ENCODE data around the gene RBM47. TPM values are rescaled to one million over a fixed set of nuclear protein-coding genes. Genes with fewer than 3 reads are reported as not detected.
A peak's percentile ranks its signal among the peaks of the same experiment; 100 is the strongest.
"Not testable (repeated sequence)": the region's sequence is repeated elsewhere in the genome, so short reads cannot be mapped to it uniquely, and the experiment has no call there.

Gene RBM47
- total RNA-seq, 2 experiments from 2014 or later: 0.92 to 1.0 TPM

GRCh38 chr4:40648742-40649281 is 19.1 kb upstream of the RBM47 start:
- CTCF ChIA-PET: interaction anchor here (0.6 to 1.5 kb wide), 5 partner anchors 9 to 216 kb away, joined by 3 read pairs; no protein-coding TSS in a partner anchor
- no peaks in the 10 kb centered on the region for H3K9me3 Mint-ChIP-seq
- POLR2A ChIA-PET: no interaction called here
- no peaks in the 10 kb centered on the region for H3K27me3 Mint-ChIP-seq
- H3K36me3 Mint-ChIP-seq (ENCODE audit: low read depth): no peaks in the 10 kb centered on the region
- no peak overlapping the region for H3K4me3 Mint-ChIP-seq
- H3K27ac Mint-ChIP-seq: no peak overlapping the region
- no peaks in the 10 kb centered on the region for H3K4me1 Mint-ChIP-seq
- DNase-seq: no peak

DNA sequence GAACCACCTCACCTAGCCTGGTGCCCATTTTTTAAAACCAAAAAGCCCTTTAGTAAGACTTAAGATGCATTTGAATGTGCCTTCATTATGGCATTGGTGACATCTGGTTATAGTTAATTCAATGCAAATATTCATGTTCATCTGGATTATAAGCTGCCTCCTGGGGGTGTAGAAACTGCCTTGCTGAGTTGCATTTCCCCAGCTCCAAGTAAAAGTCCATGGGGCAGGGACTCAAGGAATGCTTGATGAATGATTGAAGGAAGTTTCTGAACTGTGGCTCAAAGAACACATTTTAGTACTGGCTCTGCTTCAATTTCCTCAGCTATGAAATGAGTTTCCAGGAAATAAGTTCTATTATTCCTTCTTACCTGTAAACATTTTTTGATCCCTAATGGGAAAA is 18.5 kb upstream of the RBM47 start:
- CTCF ChIA-PET: interaction anchor here (1.0 kb wide), 1 partner anchor 10 kb away, joined by 3 read pairs; no protein-coding TSS in a partner anchor
- peaks cover 2% of the 10 kb centered on the region for H3K27me3 Mint-ChIP-seq
- H3K36me3 Mint-ChIP-seq (ENCODE audit: low read depth): no peaks in the 10 kb centered on the region

GRCh38 chr4:40645586-40645985 is 15.9 kb upstream of the RBM47 start:
- Mint-ChIP-seq H3K36me3 (ENCODE audit: low read depth) (no peaks in the 10 kb centered on the region), H3K4me3 (no peak overlapping the region), H3K27me3 (peaks cover 2% of the 10 kb centered on the region), H3K4me1 (no peaks in the 10 kb centered on the region), H3K27ac (no peak overlapping the region), H3K9me3 (no peaks in the 10 kb centered on the region)
- no peak for DNase-seq
- ChIA-PET CTCF (interaction anchor here (1.1 kb wide), 1 partner anchor 26 kb away, joined by 3 read pairs; no protein-coding TSS in a partner anchor), POLR2A (no interaction called here)

More for the DNA sequence above, 18.5 kb upstream of the RBM47 start:
- Mint-ChIP-seq H3K4me1 (no peaks in the 10 kb centered on the region), H3K4me3 (no peak overlapping the region), H3K27ac (no peak overlapping the region), H3K9me3 (no peaks in the 10 kb centered on the region)
- DNase-seq: no peak
- POLR2A ChIA-PET: no interaction called here

DNA sequence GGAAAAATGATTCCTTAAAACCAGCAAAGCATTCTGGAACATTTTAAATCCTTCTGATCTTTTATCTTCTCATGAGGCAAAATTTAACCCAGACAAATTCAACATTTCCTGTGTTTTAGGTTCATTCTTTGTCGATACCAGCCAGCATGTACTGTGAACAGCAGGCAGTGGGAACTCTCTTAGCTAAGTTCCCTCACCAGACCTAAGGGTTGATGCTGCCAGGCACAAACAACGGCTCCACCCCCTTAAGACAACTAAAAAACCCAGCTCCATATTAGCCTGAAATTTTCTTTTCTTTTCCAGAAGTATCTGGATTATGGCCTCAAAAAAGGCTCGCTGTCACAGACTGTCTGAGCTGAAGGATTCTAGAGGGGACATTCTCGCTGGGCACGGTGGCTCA is 2.4 kb upstream of the RBM47 start:
- Mint-ChIP-seq H3K36me3 (ENCODE audit: low read depth) (peaks cover 3% of the 10 kb centered on the region), H3K27me3 (peaks cover 23% of the 10 kb centered on the region), H3K4me1 (peaks cover 22% of the 10 kb centered on the region), H3K9me3 (no peaks in the 10 kb centered on the region), H3K4me3 (no peak overlapping the region), H3K27ac (no peak overlapping the region)
- CTCF ChIA-PET: interaction anchor here (0.5 kb wide), 1 partner anchor 60 kb away, joined by 3 read pairs; no protein-coding TSS in a partner anchor
- no peak for DNase-seq
- POLR2A ChIA-PET: no interaction called here

- Mint-ChIP-seq H3K4me1 (peaks cover 38% of the 10 kb centered on the region), H3K27me3 (peaks cover 31% of the 10 kb centered on the region), H3K9me3 (no peaks in the 10 kb centered on the region), H3K36me3 (ENCODE audit: low read depth) (peaks cover 3% of the 10 kb centered on the region), H3K4me3 (peak overlapping the region; percentile 77), H3K27ac (no peak overlapping the region)
- CTCF ChIA-PET: interaction anchor here (0.9 kb wide), 1 partner anchor 33 kb away, joined by 3 read pairs; no protein-coding TSS in a partner anchor
- no peak for DNase-seq
- POLR2A ChIA-PET: no interaction called here
Observed at GRCh38 chr4:40630335-40631021, 814 bp upstream of the RBM47 start.

DNA sequence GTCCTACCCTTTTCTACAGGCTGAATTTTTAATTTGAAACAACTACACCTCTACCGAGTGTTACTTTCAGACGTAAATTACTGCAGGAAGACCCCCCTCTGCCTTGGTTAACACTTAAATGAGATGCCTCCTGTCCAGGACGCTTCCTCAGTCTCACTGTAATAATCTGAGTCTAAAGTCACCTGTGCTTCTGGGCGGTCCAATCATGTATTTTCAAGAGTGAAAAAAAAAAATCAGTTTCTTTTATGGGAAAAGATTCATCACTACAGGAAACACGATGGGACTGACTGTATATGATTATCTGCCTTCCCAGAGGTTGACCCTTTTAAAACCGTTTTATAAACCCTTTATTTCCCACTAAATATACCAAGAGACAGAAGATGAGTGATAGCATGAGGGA is 776 bp downstream of the RBM47 start:
- peaks cover 31% of the 10 kb centered on the region for H3K27me3 Mint-ChIP-seq
- peak overlapping the region; percentile 77 for H3K4me3 Mint-ChIP-seq
- no peak overlapping the region for H3K27ac Mint-ChIP-seq
- no peak for DNase-seq
- H3K4me1 Mint-ChIP-seq: peaks cover 40% of the 10 kb centered on the region
- H3K9me3 Mint-ChIP-seq: no peaks in the 10 kb centered on the region
- ChIA-PET CTCF (no interaction called here), POLR2A (no interaction called here)
- H3K36me3 Mint-ChIP-seq (ENCODE audit: low read depth): peaks cover 3% of the 10 kb centered on the region

- Mint-ChIP-seq H3K4me1 (peaks cover 40% of the 10 kb centered on the region), H3K27me3 (peaks cover 31% of the 10 kb centered on the region)
- DNase-seq; H3K27ac Mint-ChIP-seq; H3K9me3 Mint-ChIP-seq; H3K36me3 Mint-ChIP-seq (ENCODE audit: low read depth); H3K4me3 Mint-ChIP-seq; POLR2A ChIA-PET; CTCF ChIA-PET: not testable (repeated sequence)
Observed at GRCh38 chr4:40628407-40628806, 1.3 kb downstream of the RBM47 start.

DNA sequence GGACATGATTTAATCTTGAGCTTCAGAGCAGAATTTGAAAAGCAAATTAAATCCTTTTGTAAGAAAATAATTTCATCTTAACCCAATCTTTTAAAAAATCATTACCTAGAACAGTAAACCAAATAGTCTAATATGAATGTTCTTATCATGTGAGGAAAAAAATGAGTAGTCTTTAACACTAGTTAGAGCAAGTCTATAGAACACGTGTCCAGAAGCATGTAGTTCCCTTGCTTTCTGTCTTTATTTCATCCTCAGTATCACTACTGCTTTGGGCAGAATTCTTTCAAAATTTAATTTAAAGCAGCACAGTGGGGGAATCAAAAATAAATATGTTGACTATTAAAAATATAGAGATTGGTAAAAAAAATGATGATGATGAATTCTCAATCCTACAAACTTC is 2.1 kb downstream of the RBM47 start:
- H3K4me3 Mint-ChIP-seq: no peak overlapping the region

DNA sequence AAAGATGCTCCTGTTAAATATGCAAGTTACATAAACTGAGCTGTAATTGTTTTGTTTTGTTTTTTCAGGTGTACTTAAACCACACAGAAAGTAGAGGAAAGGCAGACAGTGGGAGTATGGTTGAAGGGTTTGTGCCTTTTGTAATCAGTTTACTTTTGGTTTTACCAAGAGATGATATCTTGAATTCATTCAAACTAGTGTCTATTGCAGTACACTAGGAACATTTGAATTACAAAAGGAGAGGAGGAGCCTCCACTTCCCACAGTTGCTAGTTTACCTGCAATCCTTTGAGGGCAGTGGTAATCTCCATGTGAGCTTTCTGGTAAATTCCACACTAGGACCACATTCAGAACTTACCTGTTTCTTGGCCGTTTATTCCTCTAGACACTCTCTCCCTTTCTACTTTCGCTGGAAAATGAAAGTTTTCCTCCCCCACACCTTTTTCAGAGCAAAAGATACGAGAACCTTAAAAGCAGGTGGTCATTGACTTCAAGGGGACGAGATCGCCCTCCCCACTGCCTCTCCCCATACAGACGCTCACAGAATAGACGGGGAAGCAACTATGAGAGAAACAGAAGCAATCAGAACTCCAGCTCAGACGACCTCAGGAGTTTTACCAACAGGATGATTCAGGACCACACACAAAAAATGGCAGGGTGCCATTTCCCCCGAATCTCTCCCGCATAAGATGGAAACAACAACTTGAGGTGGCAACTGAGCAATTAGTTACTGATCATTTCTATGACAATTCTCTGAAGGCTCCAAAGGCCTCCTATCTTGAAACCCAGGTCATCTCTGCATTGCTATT is 3.3 kb downstream of the RBM47 start:
- Mint-ChIP-seq H3K4me1 (peaks cover 59% of the 10 kb centered on the region), H3K36me3 (ENCODE audit: low read depth) (peaks cover 7% of the 10 kb centered on the region), H3K9me3 (peaks cover 4% of the 10 kb centered on the region), H3K4me3 (no peak overlapping the region), H3K27ac (no peak overlapping the region), H3K27me3 (peaks cover 31% of the 10 kb centered on the region)
- POLR2A ChIA-PET: no interaction called here
- DNase-seq: no peak
- CTCF ChIA-PET: interaction anchor here (0.6 to 1.5 kb wide), 6 partner anchors 9 to 301 kb away, joined by 3 to 4 read pairs (median 3); no protein-coding TSS in a partner anchor

More for the DNA sequence above, 2.1 kb downstream of the RBM47 start:
- H3K27ac Mint-ChIP-seq: no peak overlapping the region
- no peaks in the 10 kb centered on the region for H3K9me3 Mint-ChIP-seq
- H3K27me3 Mint-ChIP-seq: peaks cover 31% of the 10 kb centered on the region
- ChIA-PET CTCF (interaction anchor here (0.9 to 1.5 kb wide), 3 partner anchors 8 to 302 kb away, joined by 3 to 4 read pairs (median 4); no protein-coding TSS in a partner anchor), POLR2A (no interaction called here)
- H3K36me3 Mint-ChIP-seq (ENCODE audit: low read depth): peaks cover 3% of the 10 kb centered on the region
- peaks cover 48% of the 10 kb centered on the region for H3K4me1 Mint-ChIP-seq
- DNase-seq: no peak

GRCh38 chr4:40623707-40624106 is 6.0 kb downstream of the RBM47 start:
- peaks cover 4% of the 10 kb centered on the region for H3K9me3 Mint-ChIP-seq
- peaks cover 7% of the 10 kb centered on the region for H3K36me3 Mint-ChIP-seq (ENCODE audit: low read depth)
- CTCF ChIA-PET: interaction anchor here (0.7 to 1.5 kb wide), 2 partner anchors 47 to 49 kb away, joined by 3 to 4 read pairs; no protein-coding TSS in a partner anchor
- H3K27me3 Mint-ChIP-seq: peaks cover 15% of the 10 kb centered on the region
- POLR2A ChIA-PET: no interaction called here
- DNase-seq: no peak
- no peak overlapping the region for H3K4me3 Mint-ChIP-seq
- H3K4me1 Mint-ChIP-seq: peaks cover 52% of the 10 kb centered on the region
- H3K27ac Mint-ChIP-seq: no peak overlapping the region

DNA sequence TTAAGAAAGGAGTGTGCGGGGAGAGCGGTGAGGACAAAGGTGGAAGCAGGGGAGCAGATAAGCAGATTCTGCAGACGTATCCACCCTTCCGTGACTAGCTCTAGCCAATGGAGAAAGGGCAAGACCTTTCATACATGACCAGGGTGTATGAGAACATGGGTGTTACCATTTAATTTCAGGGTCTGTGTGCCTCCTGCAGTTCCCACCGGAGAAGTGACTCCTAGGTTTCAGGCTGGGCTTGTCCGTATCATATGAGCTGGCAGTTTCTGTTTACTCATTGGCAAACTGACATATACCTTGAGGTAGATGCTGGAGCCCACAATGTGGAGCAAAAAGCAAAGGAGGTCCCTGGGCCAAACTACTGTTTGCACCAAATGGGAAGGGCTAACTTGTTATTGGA is 6.8 kb downstream of the RBM47 start:
- Mint-ChIP-seq H3K9me3 (peaks cover 4% of the 10 kb centered on the region), H3K4me1 (peaks cover 46% of the 10 kb centered on the region), H3K36me3 (ENCODE audit: low read depth) (peaks cover 4% of the 10 kb centered on the region), H3K27ac (peak overlapping the region; percentile 37), H3K27me3 (peaks cover 10% of the 10 kb centered on the region), H3K4me3 (no peak overlapping the region)
- ChIA-PET POLR2A (no interaction called here), CTCF (interaction anchor here (0.5 to 1.5 kb wide), 4 partner anchors 50 to 225 kb away, joined by 3 to 4 read pairs (median 3); no protein-coding TSS in a partner anchor)
- no peak for DNase-seq

- Mint-ChIP-seq H3K27me3 (peaks cover 5% of the 10 kb centered on the region), H3K4me3 (no peak overlapping the region), H3K4me1 (peaks cover 42% of the 10 kb centered on the region), H3K36me3 (ENCODE audit: low read depth) (peaks cover 4% of the 10 kb centered on the region), H3K27ac (peak overlapping the region; percentile 1), H3K9me3 (peaks cover 4% of the 10 kb centered on the region)
- ChIA-PET CTCF (interaction anchor here (0.6 to 0.7 kb wide), 2 partner anchors 58 to 208 kb away, joined by 3 read pairs; no protein-coding TSS in a partner anchor), POLR2A (interaction anchor here (0.6 kb wide), 1 partner anchor 52 kb away, joined by 3 read pairs; no protein-coding TSS in a partner anchor)
- DNase-seq: peak; percentile 33
Observed at GRCh38 chr4:40621592-40622512, 7.8 kb downstream of the RBM47 start.
